ENCODE measurements around the gene IQCK. TPM values are rescaled to one million over a fixed set of nuclear protein-coding genes. Genes with fewer than 3 reads are reported as not detected.

IQCK gene
- polyA plus RNA-seq, 2 of the 4 experiments (the other 2 are of a cell fraction), result 10.3 to 15.6 TPM

GRCh38 chr16:19771796-19772195 lies 53.7 kb downstream of the IQCK start:
- Histone ChIP-seq H3K9me3 (no peaks in the 10 kb centered on the region), H3K4me3 (no peak overlapping the region), H3K4me1 (peaks cover 4% of the 10 kb centered on the region; the same call in 1 of the 3 replicates), H3K27ac (no peak overlapping the region), H3K4me2 (no peak overlapping the region)
- ATAC-seq, result no peak
- ChIA-PET POLR2A (no interaction called here), CTCF (interaction anchor here (0.6 to 1.3 kb wide), 3 partner anchors 111 to 215 kb away, joined by 3 to 5 read pairs (median 3); no protein-coding TSS in a partner anchor)
- WGBS (ENCODE audit: missing lambda C conversion rate), result 62% methylated on average over 4 of the region's 4 CpGs
- FAIRE-seq, result no peak
- TF ChIP-seq HDAC2 (IDR thresholded peaks at IDR 0.05) (no peak), TP53 (CRISPR knock-in tag; IDR thresholded peaks at IDR 0.05) (no peak), NR3C1 (IDR thresholded peaks at IDR 0.05) (no peak), ZNF302 (CRISPR knock-in tag; IDR thresholded peaks at IDR 0.05) (no peak), RAD21 (conservative IDR thresholded peaks at IDR 0.05 in 1 of 2, IDR thresholded peaks at IDR 0.05 in 1 of 2) (no peak), ZFP36 (IDR thresholded peaks at IDR 0.05; ENCODE audit: borderline replicate concordance, partially characterized antibody) (no peak), CHD4 (IDR thresholded peaks at IDR 0.05; ENCODE audit: borderline replicate concordance) (no peak)
- DNase-seq (ENCODE audit: low read depth in 1 of 2, low spot score in 1 of 2), result no peak

GRCh38 chr16:19774024-19774423 lies 56.0 kb downstream of the IQCK start:
- Histone ChIP-seq H3K4me2 (no peak overlapping the region), H3K4me3 (no peak overlapping the region), H3K27ac (no peak overlapping the region), H3K9me3 (no peaks in the 10 kb centered on the region), H3K4me1 (peaks cover 4% of the 10 kb centered on the region; the same call in 1 of the 3 replicates)
- ATAC-seq (no peak), DNase-seq (ENCODE audit: low read depth in 1 of 2, low spot score in 1 of 2) (no peak), FAIRE-seq (no peak)
- TF ChIP-seq KDM1A (IDR thresholded peaks at IDR 0.05; ENCODE audit: low read depth) (no peak), POLR2AphosphoS2 (conservative IDR thresholded peaks at IDR 0.05; ENCODE audit: low read length) (no peak), ZNF302 (CRISPR knock-in tag; IDR thresholded peaks at IDR 0.05) (no peak), RAD21 (conservative IDR thresholded peaks at IDR 0.05 in 1 of 2, IDR thresholded peaks at IDR 0.05 in 1 of 2) (no peak), CBX8 (IDR thresholded peaks at IDR 0.05) (no peak), NFE2L2 (conservative IDR thresholded peaks at IDR 0.05; ENCODE audit: low read length) (no peak), KDM5A (IDR thresholded peaks at IDR 0.05) (no peak), E2F6 (IDR thresholded peaks at IDR 0.05; ENCODE audit: borderline replicate concordance, low read depth) (no peak), CHD4 (IDR thresholded peaks at IDR 0.05; ENCODE audit: borderline replicate concordance) (no peak), FOXS1 (CRISPR knock-in tag; IDR thresholded peaks at IDR 0.05) (no peak), EP300 (IDR thresholded peaks at IDR 0.05) (no peak), MAFK (IDR thresholded peaks at IDR 0.05; ENCODE audit: partially characterized antibody) (no peak)
- ChIA-PET CTCF (no interaction called here), POLR2A (interaction anchor here (0.7 kb wide), 1 partner anchor 486 kb away, joined by 16 read pairs; no protein-coding TSS in a partner anchor)
- WGBS (ENCODE audit: missing lambda C conversion rate), result 93% methylated on average over 2 of the region's 2 CpGs

- Histone ChIP-seq H3K4me1 (peaks cover 4% of the 10 kb centered on the region; the same call in 1 of the 3 replicates), H3K4me3 (no peak overlapping the region), H3K4me2 (no peak overlapping the region), H3K9me3 (no peaks in the 10 kb centered on the region), H3K27ac (no peak overlapping the region)
- 94% methylated on average over 3 of the region's 3 CpGs for WGBS (ENCODE audit: missing lambda C conversion rate)
- ChIA-PET CTCF (no interaction called here), POLR2A (no interaction called here)
- ATAC-seq, result no peak
- DNase-seq (ENCODE audit: low read depth in 1 of 2, low spot score in 1 of 2), result no peak
- no peak for FAIRE-seq
- TF ChIP-seq TFCP2L1 (CRISPR knock-in tag; IDR thresholded peaks at IDR 0.05), result no peak
- no peak for TF ChIP-seq BHLHE40 (IDR thresholded peaks at IDR 0.05; ENCODE audit: low read depth, low read length)
- no peak for TF ChIP-seq USF2 (IDR thresholded peaks at IDR 0.05)
- TF ChIP-seq KDM5A (IDR thresholded peaks at IDR 0.05), result no peak
- TF ChIP-seq CHD4 (IDR thresholded peaks at IDR 0.05; ENCODE audit: borderline replicate concordance), result no peak
- no peak for TF ChIP-seq BCL3 (IDR thresholded peaks at IDR 0.05)
- no peak for TF ChIP-seq CEBPB (IDR thresholded peaks at IDR 0.05)
- TF ChIP-seq NFE2L2 (conservative IDR thresholded peaks at IDR 0.05; ENCODE audit: low read length), result no peak
- TF ChIP-seq ATOH8 (CRISPR knock-in tag; IDR thresholded peaks at IDR 0.05; ENCODE audit: low read depth), result no peak
- no peak for TF ChIP-seq HOXB13 (CRISPR knock-in tag; IDR thresholded peaks at IDR 0.05; ENCODE audit: low read depth)
- TF ChIP-seq EP300 (IDR thresholded peaks at IDR 0.05), result no peak
- TF ChIP-seq ESRRA (IDR thresholded peaks at IDR 0.05; ENCODE audit: borderline replicate concordance, low read length), result no peak
- TF ChIP-seq HMGXB4 (CRISPR knock-in tag; IDR thresholded peaks at IDR 0.05; ENCODE audit: borderline replicate concordance), result no peak
These were observed 58.1 kb downstream of the IQCK start for GRCh38 chr16:19776147-19776546.

Data from A549 (cell line).